NT2/D1 (cell line): ENCODE results near the gene UBAP2.

ENCODE experiments used
- SUZ12 ChIP-seq: IDR thresholded peaks from 2 replicates; pipeline ENCODE4 v1.6.1; 2011; ENCODE audit not compliant: insufficient read length, insufficient read depth; ENCODE audit errors: extremely low read depth
- YY1 ChIP-seq: IDR thresholded peaks from 2 replicates; pipeline ENCODE4 v1.6.1; 2011; ENCODE audit not compliant: insufficient read length, insufficient read depth
- ZNF274 ChIP-seq: IDR thresholded peaks from 2 replicates; pipeline ENCODE4 v1.6.1; 2011; ENCODE audit warnings: mild to moderate bottlenecking, low read depth, low read length

DNA sequence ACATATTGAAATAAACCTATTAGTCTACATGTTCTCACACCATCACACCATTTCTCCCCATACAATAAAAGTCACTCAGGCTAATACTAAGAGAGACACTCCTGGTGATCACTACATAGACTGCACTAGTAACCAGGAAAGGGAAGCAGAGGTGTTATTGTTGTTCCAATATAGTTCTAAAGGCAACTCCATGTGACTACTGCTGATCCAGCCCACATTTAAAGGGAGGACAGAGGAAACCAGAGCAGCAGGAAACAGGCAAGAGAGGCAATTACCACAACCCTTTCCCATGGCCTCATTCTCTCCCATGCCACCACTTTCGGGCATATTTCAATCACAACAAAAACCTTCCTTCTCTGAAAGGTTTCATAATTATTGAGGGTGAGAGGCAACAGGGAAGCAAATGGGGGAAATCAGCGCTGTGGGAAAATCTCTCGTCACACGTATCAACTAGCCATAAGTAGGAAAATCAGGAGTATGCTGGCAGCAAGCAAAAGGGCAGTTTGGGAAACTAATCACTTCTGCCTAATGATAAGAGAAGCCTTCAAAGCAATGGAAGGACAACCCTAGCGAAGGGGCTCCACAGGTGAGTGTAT is 1.8 kb downstream of the UBAP2 start:
- no peak for TF ChIP-seq ZNF274
- no peak for TF ChIP-seq YY1
- TF ChIP-seq SUZ12 = no peak
